HG03196 (cell line): ENCODE data around the gene TRIM47.

ENCODE experiments used
- ATAC-seq: cut with Tn5 transposase; IDR thresholded peaks from one replicate; pipeline ENCODE4 v1.9.1; 2021; ENCODE audit not compliant: unreplicated experiment

Gene TRIM47

GRCh38 chr17:75832652-75833400, 45.6 kb downstream of the TRIM47 start:
- ATAC-seq: no peak

GRCh38 chr17:75832164-75832651, 46.2 kb downstream of the TRIM47 start:
- ATAC-seq: no peak

- no peak for ATAC-seq
Measured at GRCh38 chr17:75831032-75831571, 47.3 kb downstream of the TRIM47 start.

- no peak for ATAC-seq
Measured at GRCh38 chr17:75830164-75831031, 48.0 kb downstream of the TRIM47 start.

GRCh38 chr17:75829747-75830146, 48.6 kb downstream of the TRIM47 start:
- no peak for ATAC-seq

GRCh38 chr17:75828741-75829140, 49.6 kb downstream of the TRIM47 start:
- ATAC-seq: no peak

- ATAC-seq: no peak
Measured at GRCh38 chr17:75828076-75828400, 50.3 kb downstream of the TRIM47 start.

- no peak for ATAC-seq
Measured at GRCh38 chr17:75827308-75828075, 50.9 kb downstream of the TRIM47 start.

- ATAC-seq: no peak
Measured at GRCh38 chr17:75826561-75827307, 51.6 kb downstream of the TRIM47 start.

- ATAC-seq: no peak
Measured at GRCh38 chr17:75825748-75826370, 52.5 kb downstream of the TRIM47 start.

GRCh38 chr17:75825149-75825552, 53.2 kb downstream of the TRIM47 start:
- no peak for ATAC-seq

GRCh38 chr17:75824666-75825065, 53.7 kb downstream of the TRIM47 start:
- no peak for ATAC-seq
